Thyroid gland (tissue), 4 donors: Measurements from ENCODE around the gene CD55.

Source experiments
- POLR2A ChIP-seq, 2 donors: fragments of 450-650 bp; IDR thresholded peaks; one replicate each; pipeline ENCODE4 v1.6.1; 2017; ENCODE audit warnings: antibody characterized with exemption in 2 of 2, mild to moderate bottlenecking in 2 of 2, moderate library complexity in 1 of 2
- TF ChIP-seq, protein P1 (sequence below), 6 experiments: fragments of 200-600 bp in 3 of 6; fragments of 450-650 bp in 3 of 6; sonication (generic) in 3 of 6; IDR thresholded peaks; one replicate each; pipeline ENCODE4 v1.5.1; 2016 to 2019; ENCODE audit warnings: antibody characterized with exemption in 6 of 6, mild to moderate bottlenecking in 2 of 6, inconsistent platforms in 1 of 6, moderate library complexity in 1 of 6

DNA sequence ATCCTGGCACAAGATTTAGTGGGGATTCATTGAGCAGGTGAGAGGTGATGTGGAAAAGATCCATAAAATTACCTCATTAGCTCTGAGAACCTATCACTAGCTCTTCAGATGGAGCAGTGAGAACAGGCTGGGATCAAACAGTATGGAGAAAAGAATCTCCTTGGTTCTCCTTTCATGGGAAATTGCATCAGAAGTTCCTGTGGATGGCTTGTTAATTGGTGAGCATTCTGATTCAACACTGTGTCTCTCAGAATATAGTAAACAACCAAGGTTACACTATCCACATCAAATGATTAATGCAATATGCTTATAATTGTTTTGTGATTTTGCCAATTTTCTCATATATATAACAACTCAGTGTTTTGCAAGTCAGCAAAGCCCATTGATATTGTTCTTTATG, 8.3 kb upstream of the CD55 start:
- TF ChIP-seq, protein P1, sequence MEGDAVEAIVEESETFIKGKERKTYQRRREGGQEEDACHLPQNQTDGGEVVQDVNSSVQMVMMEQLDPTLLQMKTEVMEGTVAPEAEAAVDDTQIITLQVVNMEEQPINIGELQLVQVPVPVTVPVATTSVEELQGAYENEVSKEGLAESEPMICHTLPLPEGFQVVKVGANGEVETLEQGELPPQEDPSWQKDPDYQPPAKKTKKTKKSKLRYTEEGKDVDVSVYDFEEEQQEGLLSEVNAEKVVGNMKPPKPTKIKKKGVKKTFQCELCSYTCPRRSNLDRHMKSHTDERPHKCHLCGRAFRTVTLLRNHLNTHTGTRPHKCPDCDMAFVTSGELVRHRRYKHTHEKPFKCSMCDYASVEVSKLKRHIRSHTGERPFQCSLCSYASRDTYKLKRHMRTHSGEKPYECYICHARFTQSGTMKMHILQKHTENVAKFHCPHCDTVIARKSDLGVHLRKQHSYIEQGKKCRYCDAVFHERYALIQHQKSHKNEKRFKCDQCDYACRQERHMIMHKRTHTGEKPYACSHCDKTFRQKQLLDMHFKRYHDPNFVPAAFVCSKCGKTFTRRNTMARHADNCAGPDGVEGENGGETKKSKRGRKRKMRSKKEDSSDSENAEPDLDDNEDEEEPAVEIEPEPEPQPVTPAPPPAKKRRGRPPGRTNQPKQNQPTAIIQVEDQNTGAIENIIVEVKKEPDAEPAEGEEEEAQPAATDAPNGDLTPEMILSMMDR (IDR thresholded peaks at IDR 0.05), result no peak
- TF ChIP-seq POLR2A (IDR thresholded peaks at IDR 0.05), result no peak
